ENCODE measurements around the gene DAD1. TPM values are rescaled to one million over a fixed set of nuclear protein-coding genes. Genes with fewer than 3 reads are reported as not detected.
"Not testable (repeated sequence)": the region's sequence is repeated elsewhere in the genome, so short reads cannot be mapped to it uniquely, and the experiment has no call there.

DAD1 gene
- total RNA-seq, 2 experiments from 2014 or later, result 194 to 196 TPM

DNA sequence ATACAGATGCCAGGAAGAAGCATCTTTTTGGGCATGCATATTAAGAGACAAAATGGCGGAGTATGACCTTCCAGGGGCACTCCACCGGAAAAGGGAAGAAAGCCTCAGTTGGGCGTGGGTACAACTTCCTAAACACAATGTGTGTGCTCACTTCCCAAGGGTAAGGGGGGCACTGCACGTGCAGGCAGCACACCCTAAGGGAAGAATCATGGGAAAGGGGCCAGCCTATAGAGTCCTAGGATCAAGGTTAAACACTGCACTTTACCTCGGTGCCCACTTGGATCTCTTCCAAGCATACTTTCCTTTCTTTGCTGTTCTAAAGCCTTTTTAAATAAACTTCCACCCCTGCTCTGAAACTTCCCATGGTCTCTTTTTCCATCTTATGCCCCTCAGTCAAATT lies 40.3 kb upstream of the DAD1 start:
- no peak overlapping the region for H3K4me3 Mint-ChIP-seq
- peaks cover 3% of the 10 kb centered on the region for H3K27me3 Mint-ChIP-seq
- intact Hi-C loops (cut with micrococcal nuclease), result no loop called here
- DNase-seq, result no peak
- ChIA-PET POLR2A (no interaction called here), CTCF (no interaction called here)
- H3K9me3 Mint-ChIP-seq, result peaks cover 14% of the 10 kb centered on the region
- no peaks in the 10 kb centered on the region for H3K36me3 Mint-ChIP-seq (ENCODE audit: low read depth)
- TF ChIP-seq, protein P1, sequence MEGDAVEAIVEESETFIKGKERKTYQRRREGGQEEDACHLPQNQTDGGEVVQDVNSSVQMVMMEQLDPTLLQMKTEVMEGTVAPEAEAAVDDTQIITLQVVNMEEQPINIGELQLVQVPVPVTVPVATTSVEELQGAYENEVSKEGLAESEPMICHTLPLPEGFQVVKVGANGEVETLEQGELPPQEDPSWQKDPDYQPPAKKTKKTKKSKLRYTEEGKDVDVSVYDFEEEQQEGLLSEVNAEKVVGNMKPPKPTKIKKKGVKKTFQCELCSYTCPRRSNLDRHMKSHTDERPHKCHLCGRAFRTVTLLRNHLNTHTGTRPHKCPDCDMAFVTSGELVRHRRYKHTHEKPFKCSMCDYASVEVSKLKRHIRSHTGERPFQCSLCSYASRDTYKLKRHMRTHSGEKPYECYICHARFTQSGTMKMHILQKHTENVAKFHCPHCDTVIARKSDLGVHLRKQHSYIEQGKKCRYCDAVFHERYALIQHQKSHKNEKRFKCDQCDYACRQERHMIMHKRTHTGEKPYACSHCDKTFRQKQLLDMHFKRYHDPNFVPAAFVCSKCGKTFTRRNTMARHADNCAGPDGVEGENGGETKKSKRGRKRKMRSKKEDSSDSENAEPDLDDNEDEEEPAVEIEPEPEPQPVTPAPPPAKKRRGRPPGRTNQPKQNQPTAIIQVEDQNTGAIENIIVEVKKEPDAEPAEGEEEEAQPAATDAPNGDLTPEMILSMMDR (IDR thresholded peaks at IDR 0.05), result no peak
- no peaks in the 10 kb centered on the region for H3K4me1 Mint-ChIP-seq (ENCODE audit: low read depth)
- ATAC-seq, result no peak
- H3K27ac Mint-ChIP-seq, result no peak overlapping the region

DNA sequence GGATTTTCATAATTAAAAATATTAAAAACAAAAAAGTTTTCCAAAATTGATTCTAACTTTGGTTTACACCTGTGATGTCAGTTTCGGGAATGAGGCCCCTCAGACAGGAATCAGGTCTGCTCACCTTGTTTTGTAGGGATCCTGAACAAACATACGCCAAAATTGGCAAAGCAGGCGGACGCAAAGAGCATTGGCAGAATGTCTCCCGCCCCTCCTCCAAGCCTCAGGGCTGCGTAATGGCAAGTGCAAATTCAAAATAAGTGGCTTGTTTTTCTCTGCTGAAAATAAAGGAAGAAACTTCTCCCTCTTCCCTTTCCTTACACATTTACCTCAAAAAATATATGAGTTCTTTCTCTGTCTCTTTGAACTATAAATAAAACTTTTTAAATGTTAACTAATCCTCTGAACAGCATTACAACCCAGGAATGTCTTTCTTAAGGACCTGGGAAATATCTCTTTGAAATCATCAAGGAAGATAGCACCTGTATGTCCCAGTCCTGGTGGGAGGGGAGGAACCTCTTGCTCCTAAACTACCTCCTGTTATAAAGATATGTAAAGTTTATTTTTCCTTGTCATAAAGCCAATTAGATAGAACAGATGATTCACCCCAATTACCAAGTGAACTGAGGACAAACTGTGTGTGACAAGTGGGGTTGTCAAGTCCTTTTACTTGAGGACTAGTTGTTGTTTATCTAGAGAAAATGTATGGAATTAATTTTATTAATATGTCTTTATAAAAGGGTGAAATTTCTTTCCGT lies 38.7 kb upstream of the DAD1 start:
- intact Hi-C loops (cut with micrococcal nuclease), result no loop called here
- H3K27me3 Mint-ChIP-seq, result peaks cover 5% of the 10 kb centered on the region
- no peak overlapping the region for H3K4me3 Mint-ChIP-seq
- ATAC-seq (no peak), DNase-seq (no peak)
- TF ChIP-seq, protein P1 (IDR thresholded peaks at IDR 0.05), result no peak
- H3K4me1 Mint-ChIP-seq (ENCODE audit: low read depth), result no peaks in the 10 kb centered on the region
- peaks cover 14% of the 10 kb centered on the region for H3K9me3 Mint-ChIP-seq
- H3K36me3 Mint-ChIP-seq (ENCODE audit: low read depth), result no peaks in the 10 kb centered on the region
- no peak overlapping the region for H3K27ac Mint-ChIP-seq
- CTCF ChIA-PET, result interaction anchor here (0.8 to 1.3 kb wide), 3 partner anchors 25 to 58 kb away, joined by 3 to 4 read pairs (median 3); no protein-coding TSS in a partner anchor
- POLR2A ChIA-PET, result no interaction called here

DNA sequence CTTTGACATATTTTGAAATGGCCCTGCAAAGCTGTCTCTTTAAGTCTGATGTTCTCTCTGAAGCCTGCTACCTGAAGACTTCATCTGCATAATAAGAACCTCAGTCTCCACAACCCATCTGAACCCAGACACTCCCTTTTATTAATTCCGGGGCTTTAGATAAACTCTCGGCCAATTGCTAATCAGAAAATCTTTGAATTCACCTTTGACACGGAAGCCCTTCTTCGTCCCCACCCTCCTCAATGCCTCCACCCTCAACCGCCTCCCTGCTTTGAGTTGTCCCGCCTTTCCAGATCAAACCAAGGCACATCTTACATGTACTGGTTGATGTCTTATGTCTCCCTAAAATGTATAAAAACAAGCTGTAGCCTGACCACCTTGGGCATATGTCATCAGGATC lies 37.6 kb upstream of the DAD1 start:
- ATAC-seq (no peak), DNase-seq (no peak)
- POLR2A ChIA-PET, result interaction anchor here (0.7 kb wide), 1 partner anchor 16 kb away, joined by 3 read pairs; no protein-coding TSS in a partner anchor
- Mint-ChIP-seq H3K9me3 (peaks cover 12% of the 10 kb centered on the region), H3K4me1 (ENCODE audit: low read depth) (no peaks in the 10 kb centered on the region), H3K4me3 (no peak overlapping the region), H3K36me3 (ENCODE audit: low read depth) (no peaks in the 10 kb centered on the region), H3K27ac (no peak overlapping the region), H3K27me3 (peaks cover 5% of the 10 kb centered on the region)
- CTCF ChIA-PET, result interaction anchor here (1.3 kb wide), 1 partner anchor 56 kb away, joined by 4 read pairs; no protein-coding TSS in a partner anchor
- TF ChIP-seq, protein P1 (IDR thresholded peaks at IDR 0.05), result no peak
- intact Hi-C loops (cut with micrococcal nuclease), result no loop called here

DNA sequence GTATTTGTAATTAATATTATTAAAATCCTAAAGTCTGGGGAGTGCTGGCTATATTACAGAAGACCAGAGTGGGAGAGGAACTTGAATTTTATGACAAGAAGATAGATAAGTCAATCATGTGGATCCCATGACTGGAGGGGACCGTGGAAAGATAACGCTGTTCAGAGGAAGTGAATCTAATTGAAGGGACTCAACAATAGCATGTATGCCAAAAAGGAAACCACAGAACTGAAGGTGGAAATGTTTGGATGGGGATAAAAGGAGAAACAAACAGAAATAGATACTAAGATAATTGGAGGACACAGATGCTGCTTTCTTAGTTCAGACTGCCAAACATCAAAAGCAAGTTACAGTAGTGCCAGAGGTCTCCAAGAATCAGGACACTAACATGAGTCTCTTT lies 34.0 kb upstream of the DAD1 start:
- no peak for ATAC-seq
- no peak overlapping the region for H3K27ac Mint-ChIP-seq
- H3K36me3 Mint-ChIP-seq (ENCODE audit: low read depth), result no peaks in the 10 kb centered on the region
- no peaks in the 10 kb centered on the region for H3K9me3 Mint-ChIP-seq
- intact Hi-C loops (cut with micrococcal nuclease), result no loop called here
- H3K4me1 Mint-ChIP-seq (ENCODE audit: low read depth), result no peaks in the 10 kb centered on the region
- CTCF ChIA-PET, result no interaction called here
- peaks cover 2% of the 10 kb centered on the region for H3K27me3 Mint-ChIP-seq
- no peak overlapping the region for H3K4me3 Mint-ChIP-seq
- POLR2A ChIA-PET, result interaction anchor here (1.0 kb wide), 1 partner anchor 21 kb away, joined by 3 read pairs; no protein-coding TSS in a partner anchor
- no peak for DNase-seq
- TF ChIP-seq, protein P1 (IDR thresholded peaks at IDR 0.05), result no peak

DNA sequence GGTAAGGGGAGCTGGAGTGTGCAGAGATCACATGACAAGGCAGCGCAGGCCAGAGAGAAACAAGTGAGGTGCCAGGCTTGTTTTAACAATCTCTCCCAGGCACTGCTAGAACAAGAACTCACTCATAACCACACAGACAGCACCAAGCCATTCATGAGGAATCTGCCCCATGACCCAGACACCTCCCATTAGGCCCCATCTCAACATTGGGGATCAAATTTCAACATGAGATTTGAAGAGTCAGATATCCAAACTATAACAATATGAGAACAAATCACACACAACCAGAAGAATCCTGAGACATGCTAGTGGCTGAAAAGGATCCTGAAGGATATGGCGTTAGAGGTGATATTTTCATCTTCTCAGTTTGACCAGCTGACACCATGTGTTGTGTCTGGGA lies 33.2 kb upstream of the DAD1 start:
- ChIA-PET POLR2A (interaction anchor here (1.0 kb wide), 1 partner anchor 20 kb away, joined by 3 read pairs; no protein-coding TSS in a partner anchor), CTCF (no interaction called here)
- Mint-ChIP-seq H3K9me3 (no peaks in the 10 kb centered on the region), H3K4me1 (ENCODE audit: low read depth) (no peaks in the 10 kb centered on the region), H3K27ac (no peak overlapping the region), H3K36me3 (ENCODE audit: low read depth) (no peaks in the 10 kb centered on the region), H3K4me3 (no peak overlapping the region), H3K27me3 (peaks cover 2% of the 10 kb centered on the region)
- intact Hi-C loops (cut with micrococcal nuclease), result no loop called here
- ATAC-seq, result no peak
- TF ChIP-seq, protein P1 (IDR thresholded peaks at IDR 0.05), result no peak
- no peak for DNase-seq

DNA sequence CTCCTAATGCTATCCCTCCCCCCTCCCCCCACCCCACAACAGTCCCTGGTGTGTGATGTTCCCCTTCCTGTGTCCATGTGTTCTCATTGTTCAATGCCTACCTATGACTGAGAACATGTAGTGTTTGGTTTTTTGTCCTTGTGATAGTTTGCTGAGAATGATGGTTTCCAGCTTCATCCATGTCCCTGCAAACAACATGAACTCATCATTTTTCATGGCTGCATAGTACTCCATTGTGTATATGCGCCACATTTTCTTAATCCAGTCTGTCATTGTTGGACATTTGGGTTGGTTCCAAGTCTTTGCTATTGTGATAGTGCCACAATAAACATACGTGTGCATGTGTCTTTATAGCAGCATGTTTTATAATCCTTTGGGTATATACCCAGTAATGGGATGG lies 26.7 kb upstream of the DAD1 start:
- H3K27me3 Mint-ChIP-seq; H3K9me3 Mint-ChIP-seq; DNase-seq; CTCF ChIA-PET; H3K36me3 Mint-ChIP-seq (ENCODE audit: low read depth); H3K4me1 Mint-ChIP-seq (ENCODE audit: low read depth); ATAC-seq; intact Hi-C loops (cut with micrococcal nuclease); H3K27ac Mint-ChIP-seq; POLR2A ChIA-PET; H3K4me3 Mint-ChIP-seq: not testable (repeated sequence)
